ENCODE results near the gene RGS19.
A peak's percentile ranks its signal among the peaks of the same experiment; 100 is the strongest.

RGS19 gene

GRCh38 chr20:64047046-64047389, 32.3 kb downstream of the RGS19 start:
- no peak for DNase-seq

DNA sequence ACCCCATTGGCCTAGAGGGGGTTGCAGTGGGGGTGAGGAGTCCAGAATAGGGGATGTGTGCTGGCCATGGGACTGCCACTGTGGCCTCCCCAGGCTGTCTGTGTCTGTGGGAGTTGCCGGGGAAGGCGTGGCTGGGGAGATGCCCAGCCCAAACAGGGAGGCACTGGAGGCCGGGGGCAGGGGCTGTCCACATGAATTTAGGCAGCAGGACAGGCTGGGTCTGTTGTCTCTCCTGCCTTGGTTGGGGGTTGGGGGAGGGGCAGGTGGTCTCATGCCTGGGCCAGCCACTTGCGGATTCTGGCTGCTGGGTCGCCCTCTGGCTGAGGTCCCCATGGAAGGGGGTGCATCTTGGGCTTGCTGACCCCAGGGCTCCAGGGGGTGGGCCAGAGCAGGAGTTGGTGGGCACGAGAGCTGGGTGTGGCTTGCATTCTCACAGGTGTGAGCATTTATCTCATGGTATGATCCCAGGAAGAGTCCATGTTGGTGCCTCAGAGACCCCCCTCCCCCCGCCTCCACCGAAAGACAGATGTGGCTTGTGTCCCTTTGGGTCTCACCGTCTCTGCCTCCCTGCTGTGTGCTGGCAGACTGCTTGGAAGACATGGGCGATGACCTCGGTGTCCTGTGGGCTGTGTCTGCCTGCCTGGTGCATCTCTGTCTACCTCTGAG, 33.8 kb downstream of the RGS19 start:
- no peak for DNase-seq

DNA sequence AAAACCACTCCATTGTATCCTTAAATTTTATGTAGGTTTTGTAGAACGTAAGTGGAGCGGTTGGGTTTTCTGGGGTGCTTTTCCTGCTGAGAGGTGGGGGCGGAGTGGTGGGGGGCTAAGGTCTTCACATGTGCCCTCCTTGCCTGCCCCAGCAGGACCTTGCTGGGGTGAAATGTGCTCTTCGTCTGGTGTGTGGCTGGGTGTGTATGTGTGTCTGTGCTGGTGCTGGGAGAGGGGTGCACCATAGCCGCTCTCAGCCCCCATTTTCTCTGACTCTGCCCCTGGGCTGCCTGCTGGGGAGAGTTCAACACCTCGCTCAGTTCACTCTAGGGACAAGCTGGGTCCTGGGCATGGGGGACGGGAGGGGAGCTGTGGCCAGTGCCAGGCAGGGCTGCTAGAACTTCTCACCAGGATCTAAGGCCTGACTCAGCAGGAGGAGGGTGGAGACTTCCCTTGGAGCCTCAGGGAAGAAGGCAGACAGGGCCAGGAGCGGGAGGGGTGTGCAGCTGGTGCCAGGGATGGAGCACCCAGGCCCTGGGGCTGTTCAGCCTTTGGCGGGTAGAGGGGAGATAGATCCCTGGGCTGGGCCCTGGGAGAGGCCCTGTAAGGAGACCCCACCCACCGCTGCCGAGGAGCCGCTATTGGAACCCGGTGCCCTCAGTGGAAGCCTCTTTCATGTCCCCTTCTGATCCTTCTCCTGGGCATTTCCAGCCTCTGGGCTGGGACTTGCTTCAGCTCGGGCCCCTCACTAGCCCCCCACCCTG, 34.7 kb downstream of the RGS19 start:
- DNase-seq, result no peak

GRCh38 chr20:64043768-64044167, 35.5 kb downstream of the RGS19 start:
- no peak for DNase-seq

- no peak for DNase-seq
Observed at GRCh38 chr20:64042054-64042781, 37.1 kb downstream of the RGS19 start.

- no peak for DNase-seq
Observed at GRCh38 chr20:64041781-64042053, 37.6 kb downstream of the RGS19 start.

- no peak for DNase-seq
Observed at GRCh38 chr20:64041040-64041780, 38.1 kb downstream of the RGS19 start.

DNA sequence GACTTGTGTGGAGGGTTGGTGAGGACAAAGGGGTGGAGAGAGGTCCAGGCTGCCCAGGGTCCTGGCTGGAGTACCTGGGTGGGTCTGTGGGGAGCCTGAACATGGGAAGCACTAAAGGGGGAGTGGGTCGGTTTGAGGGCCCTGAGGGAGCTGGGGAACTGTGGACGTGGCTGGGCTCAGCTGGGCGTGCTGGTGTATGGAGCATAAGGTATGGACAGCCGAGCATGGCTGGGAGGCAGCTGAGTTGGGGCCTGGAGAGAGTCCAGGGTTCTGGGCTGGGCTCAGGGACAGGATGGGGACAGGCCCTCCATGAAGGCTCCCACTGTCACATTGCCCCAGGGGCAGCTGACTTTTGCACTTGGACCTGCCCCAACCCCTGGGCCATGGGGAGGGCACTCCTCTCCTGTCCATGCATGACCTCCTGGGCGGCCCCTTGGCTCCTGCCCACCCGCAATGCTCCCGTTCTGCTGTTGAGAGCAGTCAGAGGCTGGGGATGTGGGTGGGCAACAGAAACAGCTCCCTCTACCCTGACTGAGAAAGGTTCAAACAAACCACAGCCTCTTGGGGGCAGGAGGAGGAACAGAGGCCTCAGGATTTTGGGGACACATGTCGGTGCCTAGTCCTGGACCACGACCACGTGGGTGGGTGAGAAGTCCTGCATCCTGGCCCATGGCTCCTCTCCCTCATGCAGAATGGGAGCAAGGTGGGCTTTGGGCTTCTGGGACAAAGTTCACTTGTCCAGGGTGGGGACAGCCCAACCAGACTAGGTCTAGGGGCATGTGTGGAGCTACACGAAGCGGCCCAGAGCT, 38.9 kb downstream of the RGS19 start:
- no peak for DNase-seq

DNA sequence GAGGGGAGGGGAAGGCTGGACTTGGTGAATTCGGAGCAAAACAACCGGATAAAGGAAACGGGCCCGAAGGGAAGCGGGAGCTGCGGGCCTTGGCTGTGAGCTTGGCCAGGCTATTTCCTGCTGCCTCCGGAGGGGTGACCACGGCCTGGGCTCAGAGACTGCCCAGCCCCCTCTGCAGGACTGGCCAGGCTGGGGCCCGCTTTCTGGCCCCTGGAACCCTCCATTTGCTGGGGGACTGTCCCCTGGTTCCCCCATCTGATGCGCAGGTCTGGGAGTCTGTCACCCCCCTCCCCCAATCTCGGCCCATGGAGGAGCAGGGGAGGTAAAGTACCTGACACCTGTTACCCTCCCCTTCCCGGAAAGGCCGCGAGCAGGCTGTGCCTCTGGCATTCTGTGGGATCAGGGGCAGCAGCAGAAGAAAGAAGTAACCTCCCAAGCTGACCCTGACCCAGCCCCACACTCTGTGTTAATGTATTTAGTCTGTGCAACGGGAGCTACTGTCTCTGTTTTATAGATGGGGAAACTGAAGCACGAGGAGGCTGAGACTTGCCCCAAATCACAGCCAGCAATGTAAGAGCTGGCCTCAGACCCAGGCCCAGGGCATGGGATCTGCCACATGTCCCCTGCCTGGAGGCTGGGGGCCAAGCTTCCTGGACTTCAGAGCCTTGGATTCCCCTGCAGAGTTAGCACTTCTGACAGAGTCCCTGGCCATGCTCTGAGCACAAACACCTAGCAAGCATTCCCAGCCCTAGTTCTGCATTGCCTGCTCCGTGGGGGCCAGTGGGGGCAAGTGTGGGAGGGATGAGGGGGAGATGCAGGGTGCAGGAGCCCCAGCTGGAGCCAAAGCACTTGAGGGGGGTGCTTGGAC, 39.8 kb downstream of the RGS19 start:
- no peak for DNase-seq

DNA sequence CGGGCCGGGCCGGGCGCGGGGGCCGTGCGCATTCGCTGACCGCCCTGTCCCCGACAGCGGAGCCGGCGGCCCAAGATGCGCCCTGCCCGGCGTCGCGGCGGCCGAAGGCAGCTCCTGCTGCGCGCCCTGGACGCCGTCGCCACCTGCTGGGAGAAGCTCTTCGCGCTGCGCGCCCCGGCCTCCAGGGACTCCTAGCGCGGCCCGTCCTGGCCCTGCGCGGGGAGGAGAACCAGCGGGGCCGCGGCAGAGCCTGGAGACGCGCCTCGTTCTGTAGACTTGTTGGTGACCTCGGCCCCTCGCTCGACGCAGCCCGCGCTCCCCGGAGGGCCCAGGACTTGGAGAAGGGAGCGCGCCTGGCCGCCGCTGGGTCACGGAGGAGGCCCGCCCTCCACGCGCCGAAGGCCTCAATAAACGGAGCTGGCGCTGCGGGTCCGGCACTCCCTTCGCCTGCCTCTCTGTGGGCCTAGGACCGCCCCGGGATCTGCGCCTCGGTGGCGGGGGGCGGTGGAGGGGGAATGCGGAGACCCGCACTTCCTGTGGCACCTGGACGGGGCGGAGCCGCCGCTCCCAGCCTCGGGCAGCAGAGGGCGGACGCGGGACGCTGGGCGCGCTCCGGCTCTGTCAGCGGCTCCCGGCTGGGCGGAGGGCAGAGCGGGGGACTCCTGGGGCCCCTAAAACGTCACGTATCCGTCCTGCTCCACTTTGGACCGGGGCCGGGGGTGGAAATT, 40.6 kb downstream of the RGS19 start:
- peak; percentile 43 to 56 for DNase-seq

GRCh38 chr20:64038224-64038564, 41.1 kb downstream of the RGS19 start:
- no peak for DNase-seq

DNA sequence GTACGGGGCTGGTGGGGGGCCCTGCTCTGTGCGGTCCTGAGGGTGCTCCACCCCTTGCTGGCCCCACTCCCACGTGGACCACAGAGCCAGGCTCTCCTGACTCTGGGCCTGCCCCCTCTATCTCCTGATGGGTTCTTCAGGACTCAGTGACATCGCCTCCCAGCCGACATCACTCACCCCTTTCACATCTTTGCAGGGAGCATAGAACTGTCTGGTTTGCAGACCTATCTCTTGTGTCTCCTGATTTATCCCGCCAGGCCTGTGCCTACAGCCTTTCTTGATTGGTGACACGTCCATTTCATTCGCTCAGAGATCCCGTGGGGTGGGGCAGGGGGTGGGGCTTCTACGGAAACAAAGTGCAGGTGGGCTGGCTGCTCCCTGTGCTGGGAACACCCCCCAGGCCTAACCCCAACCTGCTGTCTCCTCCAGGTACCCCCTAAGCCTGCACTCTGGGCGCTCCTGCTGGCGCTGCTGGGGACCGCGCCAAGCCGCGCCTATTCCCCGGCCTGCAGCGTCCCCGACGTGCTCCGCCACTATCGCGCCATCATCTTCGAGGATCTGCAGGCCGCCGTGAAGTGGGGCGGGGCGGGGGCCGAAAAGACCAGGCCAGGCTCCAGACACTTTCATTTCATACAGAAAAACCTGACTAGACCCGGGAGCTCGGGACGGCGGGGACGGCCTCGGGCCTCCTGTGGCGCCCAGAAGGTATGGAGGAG, 41.7 kb downstream of the RGS19 start:
- DNase-seq, result no peak

GRCh38 chr20:64037199-64037497, 42.2 kb downstream of the RGS19 start:
- DNase-seq, result no peak

DNA sequence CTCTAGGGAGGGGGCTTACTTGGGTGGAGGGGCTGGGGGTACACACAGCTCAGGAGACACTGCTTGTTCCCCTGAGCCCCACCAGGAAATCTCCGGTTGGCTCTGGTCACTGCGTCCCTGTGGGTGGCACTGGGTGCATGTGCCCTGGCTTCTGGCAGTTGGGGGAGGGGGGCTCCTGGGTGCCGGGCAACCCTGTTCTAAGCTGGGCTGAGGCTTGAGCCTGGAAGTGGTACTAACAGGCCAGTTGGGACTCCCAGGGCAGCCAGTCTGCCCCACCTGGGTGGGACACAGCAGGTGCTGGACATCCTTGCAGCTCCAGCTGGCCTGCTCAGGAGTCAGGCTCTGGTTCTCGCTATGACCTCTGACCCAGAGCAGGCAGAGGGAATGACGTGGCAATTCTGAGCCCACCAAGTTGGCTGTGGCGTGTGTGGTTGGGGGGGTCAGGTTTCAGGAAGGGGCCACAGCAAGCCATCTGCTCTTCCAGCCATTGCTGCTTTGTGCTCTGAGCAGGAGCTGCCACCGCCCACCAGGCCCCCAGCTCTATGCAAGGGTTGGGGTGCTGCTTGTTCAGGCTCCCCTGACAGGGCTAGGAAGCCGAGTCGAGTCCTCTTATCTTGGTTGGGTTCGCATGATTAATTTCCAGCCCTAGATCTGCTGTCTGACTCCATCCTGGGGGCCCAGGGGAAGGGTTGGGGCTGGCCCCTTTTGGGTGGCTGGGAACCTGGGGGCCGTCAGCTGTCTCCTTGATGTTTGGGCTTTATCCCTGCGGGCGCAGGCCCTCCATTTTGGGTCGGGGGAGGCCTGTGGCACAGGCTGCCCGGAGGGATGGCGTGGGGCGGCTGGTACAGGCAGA, 42.7 kb downstream of the RGS19 start:
- DNase-seq, result no peak

GRCh38 chr20:64035933-64036345, 43.4 kb downstream of the RGS19 start, which contains the start of gene C20orf204:
TSS of gene C20orf204 (plus strand) at chr20:64036182. CDS start at chr20:64036324, 142 bp downstream.
- no peak for DNase-seq

DNA sequence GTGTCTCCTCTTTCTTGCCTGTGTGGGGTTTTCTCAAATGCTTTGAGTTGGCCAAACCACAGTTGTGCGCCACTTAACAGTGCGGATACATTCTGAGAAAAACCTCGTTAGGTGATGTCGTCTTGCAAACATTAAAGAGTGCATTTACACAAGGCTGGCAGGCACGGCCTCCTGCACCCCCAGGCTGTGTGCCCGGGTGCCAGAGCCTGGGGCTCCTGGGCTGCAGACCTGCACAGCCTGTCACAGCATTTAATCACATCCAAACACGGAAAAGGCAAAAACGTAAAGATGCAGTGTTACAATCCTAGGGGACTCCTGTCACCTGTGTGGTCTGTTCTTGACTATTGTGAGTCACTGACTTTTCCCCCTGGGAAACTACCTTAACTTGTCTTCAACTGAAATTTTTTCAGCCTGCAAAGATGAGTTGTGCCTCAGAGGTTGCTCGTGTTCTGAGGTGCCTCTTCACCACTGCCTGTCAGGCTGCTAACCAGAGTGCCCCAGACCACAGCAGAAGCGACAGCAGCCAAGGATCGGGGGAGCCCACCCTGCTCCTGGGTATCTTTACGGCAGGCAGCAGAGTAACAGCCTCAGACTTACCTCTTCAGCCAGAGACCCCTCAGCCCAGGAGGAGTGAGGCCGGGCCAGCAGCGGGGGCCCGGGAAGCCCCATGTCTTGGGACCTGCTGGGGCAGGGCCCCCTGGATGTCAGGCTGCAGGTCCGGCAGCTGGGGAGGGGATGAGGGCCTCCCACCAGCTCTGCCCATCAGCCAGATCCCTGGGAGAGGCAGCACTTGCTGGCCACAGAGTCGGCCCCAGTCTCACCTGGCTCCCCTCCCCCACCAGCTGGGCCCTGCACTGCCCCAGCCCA, 44.0 kb downstream of the RGS19 start:
- DNase-seq, result no peak

- DNase-seq, result no peak
Observed at GRCh38 chr20:64033981-64034493, 45.3 kb downstream of the RGS19 start.
